Measurements from ENCODE around the gene SSBP1. TPM values are rescaled to one million over a fixed set of nuclear protein-coding genes. Genes with fewer than 3 reads are reported as not detected.

The SSBP1 gene
- total RNA-seq: 197 and 310 TPM in 2 replicates

GRCh38 chr7:141737836-141738591, at the start of gene SSBP1:
SSBP1 (plus strand) TSS chr7:141738358; CDS start chr7:141739167, 809 bp downstream.

GRCh38 chr7:141702047-141702567, 36.1 kb upstream of the SSBP1 start, which contains the start of gene DENND11:
DENND11 (minus strand) TSS chr7:141702166; CDS start chr7:141702153, 13 bp downstream.

GRCh38 chr7:141708351-141708750, 29.8 kb upstream of the SSBP1 start, which contains the start of gene WEE2:
WEE2 (plus strand) TSS chr7:141708353; CDS start chr7:141708759, 406 bp downstream.

GRCh38 chr7:141763797-141764196, 25.6 kb downstream of the SSBP1 start, which contains the start of gene TAS2R3:
TAS2R3 (plus strand) TSS chr7:141764097; CDS start chr7:141764159, 62 bp downstream.

GRCh38 chr7:141776374-141776773, 38.2 kb downstream of the SSBP1 start, which contains the start of gene TAS2R4:
TAS2R4 (plus strand) TSS chr7:141776674; CDS start chr7:141778489, 1,815 bp downstream.

GRCh38 chr7:141789917-141790316, 51.8 kb downstream of the SSBP1 start, which contains the start of gene TAS2R5:
TAS2R5 (plus strand) TSS chr7:141790217; CDS start chr7:141790362, 145 bp downstream.

Other genes starting within 250 kb of the SSBP1 start
- gene AGK, start 186.9 kb upstream of the SSBP1 start, total RNA-seq: 28.1 and 35.7 TPM in 2 replicates
- 5.3 and 7.6 TPM in 2 replicates for gene DENND11, start 36.2 kb upstream of the SSBP1 start, total RNA-seq
- gene WEE2, start 30.0 kb upstream of the SSBP1 start, total RNA-seq: not detected in 2 replicates
- gene TAS2R3, start 25.7 kb downstream of the SSBP1 start, total RNA-seq: 0.16 TPM in 1 of 2 replicates, not detected in the other
- 0.08 and 0.61 TPM in 2 replicates for gene TAS2R4, start 38.3 kb downstream of the SSBP1 start, total RNA-seq
- 0.62 TPM in 1 of 2 replicates, not detected in the other for gene TAS2R5, start 51.9 kb downstream of the SSBP1 start, total RNA-seq
- gene PRSS37, start 103.1 kb downstream of the SSBP1 start, total RNA-seq: not detected in 2 replicates
- not detected in 2 replicates for gene OR9A4, start 178.0 kb downstream of the SSBP1 start, total RNA-seq
- 0.23 TPM in 1 of 2 replicates, not detected in the other for gene CLEC5A, start 208.6 kb downstream of the SSBP1 start, total RNA-seq
- not detected in 2 replicates for gene TAS2R38, start 235.4 kb downstream of the SSBP1 start, total RNA-seq

All from hair follicular keratinocyte (primary cell).